Brain pericyte (primary cell): ENCODE measurements around the gene TRIM69.
"Not testable (repeated sequence)": the region's sequence is repeated elsewhere in the genome, so short reads cannot be mapped to it uniquely, and the experiment has no call there.

Source experiments
- DNase-seq: peaks from one replicate; pipeline ENCODE4 v3.0.0-alpha.2; 2012; ENCODE audit warnings: low read depth, low spot score

Gene TRIM69

DNA sequence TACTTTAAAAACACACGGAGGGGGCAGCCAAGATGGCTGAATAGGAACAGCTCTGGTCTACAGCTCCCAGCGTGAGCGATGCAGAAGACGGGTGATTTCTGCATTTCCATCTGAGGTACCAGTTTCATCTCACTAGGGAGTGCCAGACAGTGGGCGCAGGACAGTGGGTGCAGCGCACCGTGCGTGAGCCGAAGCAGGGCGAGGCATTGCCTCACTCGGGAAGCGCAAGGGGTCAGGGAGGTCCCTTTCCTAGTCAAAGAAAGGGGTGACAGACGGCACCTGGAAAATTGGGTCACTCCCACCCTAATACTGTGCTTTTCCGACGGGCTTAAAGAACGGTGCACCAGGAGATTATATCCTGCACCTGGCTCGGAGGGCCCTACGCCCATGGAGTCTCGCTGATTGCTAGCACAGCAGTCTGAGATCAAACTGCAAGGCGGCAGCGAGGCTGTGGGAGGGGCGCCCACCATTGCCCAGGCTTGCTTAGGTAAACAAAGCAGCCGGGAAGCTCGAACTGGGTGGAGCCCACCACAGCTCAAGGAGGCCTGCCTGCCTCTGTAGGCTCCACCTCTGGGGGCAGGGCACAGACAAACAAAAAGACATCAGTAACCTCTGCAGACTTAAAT is 3.0 kb downstream of the TRIM69 start:
- not testable (repeated sequence) for DNase-seq

GRCh38 chr15:44743454-44743853 is 7.1 kb downstream of the TRIM69 start:
- DNase-seq, result not testable (repeated sequence)

- no peak for DNase-seq
These were observed 17.0 kb downstream of the TRIM69 start for GRCh38 chr15:44753345-44753744.

DNA sequence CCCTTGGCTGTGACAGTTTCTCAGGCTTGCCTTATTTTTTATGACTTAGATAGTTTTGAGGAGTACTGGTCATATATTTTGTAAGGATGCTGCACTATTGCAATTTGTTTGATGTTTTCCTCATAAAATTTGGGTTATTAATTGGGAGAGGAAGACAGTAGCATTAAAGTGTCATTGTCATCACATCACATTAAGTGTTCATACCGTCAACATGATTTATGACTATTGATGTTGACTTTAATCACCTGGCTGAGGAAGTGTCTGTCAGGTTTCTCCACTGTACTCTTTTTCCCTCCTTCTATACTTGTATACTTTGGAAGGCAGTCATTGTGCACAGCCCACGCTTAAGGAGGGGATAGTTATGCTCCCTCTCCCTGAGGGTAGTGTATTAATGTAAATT is 26.9 kb downstream of the TRIM69 start:
- no peak for DNase-seq

DNA sequence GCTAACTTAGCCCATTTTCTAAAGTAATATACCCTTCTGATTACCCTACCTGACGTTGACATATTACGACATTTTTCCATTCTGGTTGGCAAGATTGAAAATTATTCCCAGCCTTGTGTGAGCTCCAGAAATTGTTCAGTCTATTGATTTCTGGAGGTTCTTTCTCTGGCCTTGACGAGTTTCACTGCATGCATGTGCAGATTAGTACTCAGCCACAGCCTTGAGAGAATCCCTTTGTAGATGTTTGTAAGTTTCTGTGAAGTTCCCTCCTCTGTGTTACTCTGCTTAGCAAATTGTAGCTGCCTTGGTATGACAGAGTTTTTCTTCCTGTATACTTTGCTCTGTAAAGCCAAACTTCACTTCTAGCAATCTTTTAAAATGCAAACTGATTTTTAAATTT is 27.5 kb downstream of the TRIM69 start:
- DNase-seq, result no peak

DNA sequence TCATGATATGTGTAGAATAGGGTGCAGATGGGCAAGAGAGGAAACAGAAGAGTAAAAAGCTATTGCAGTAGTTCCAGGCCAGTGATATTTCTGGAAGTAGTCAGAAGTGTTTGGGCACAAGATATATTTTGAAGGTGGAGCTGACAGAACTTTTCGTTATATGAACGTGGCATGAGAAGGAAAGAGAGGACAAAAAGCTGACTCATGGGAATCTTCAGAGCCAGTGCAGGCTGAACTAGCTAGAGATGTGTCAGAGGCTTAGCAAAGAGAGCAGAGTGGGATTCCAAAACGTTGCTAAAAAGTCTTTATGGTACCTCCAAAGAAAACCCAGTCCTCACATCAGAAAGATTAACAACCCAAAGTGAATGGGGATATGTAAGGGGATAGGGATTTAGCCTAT is 28.7 kb downstream of the TRIM69 start:
- no peak for DNase-seq

DNA sequence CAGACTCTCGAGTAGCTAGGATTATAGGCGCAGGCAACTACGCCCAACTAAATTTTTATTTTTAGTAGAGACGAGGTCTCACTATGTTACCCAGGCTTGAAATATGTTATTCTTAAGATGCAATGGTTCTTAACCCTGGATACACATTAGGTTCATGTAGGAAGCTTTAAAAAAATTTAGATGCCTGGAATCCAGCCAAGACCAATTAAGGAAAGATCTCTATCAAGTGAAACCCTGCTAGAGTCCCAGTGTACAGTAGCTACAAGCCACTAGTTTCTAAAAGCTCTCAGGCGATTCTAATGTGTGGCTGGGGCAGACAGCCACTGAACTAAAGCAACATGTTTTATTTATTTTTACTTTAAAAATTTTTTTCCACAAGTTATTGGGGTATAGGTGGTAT is 33.2 kb downstream of the TRIM69 start:
- no peak for DNase-seq

GRCh38 chr15:44770715-44771114 is 34.4 kb downstream of the TRIM69 start:
- not testable (repeated sequence) for DNase-seq

GRCh38 chr15:44775953-44776352 is 39.6 kb downstream of the TRIM69 start:
- no peak for DNase-seq

GRCh38 chr15:44779761-44780160 is 43.4 kb downstream of the TRIM69 start:
- no peak for DNase-seq

- peak; percentile 21 for DNase-seq
These were observed 44.3 kb downstream of the TRIM69 start for GRCh38 chr15:44780608-44781007.

DNA sequence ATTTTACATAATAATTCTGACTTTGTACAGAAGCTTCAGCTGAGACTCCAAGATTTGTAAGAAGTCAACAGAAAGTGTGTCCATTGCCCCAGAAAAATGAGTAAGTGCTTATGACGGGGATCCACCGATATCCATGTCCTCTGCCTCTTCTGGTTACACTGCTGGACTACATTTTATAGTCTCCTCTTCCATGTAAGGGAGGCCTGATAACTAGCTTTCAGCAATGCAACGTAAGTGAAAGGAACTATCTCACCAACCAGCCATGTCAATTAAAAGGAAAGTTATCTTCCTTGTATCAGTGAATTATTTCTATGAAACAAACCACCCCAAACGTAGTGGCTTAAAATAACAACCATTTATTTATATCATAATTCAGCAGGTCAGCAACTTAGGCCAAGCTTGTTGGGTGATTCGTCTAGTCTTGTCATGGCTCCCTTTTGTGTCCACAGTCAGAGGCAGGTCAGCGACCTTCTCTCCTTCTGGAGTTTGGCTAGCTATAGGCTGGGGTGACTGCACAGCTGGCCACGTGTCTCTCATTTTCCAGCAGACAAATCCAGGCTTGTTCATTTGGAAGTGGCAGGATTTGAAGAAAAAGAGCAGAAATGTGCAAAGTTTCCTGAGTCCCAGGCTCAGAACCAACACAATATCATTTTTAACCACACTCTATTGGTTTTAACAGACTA is 44.9 kb downstream of the TRIM69 start:
- DNase-seq, result no peak

- DNase-seq, result no peak
These were observed 46.2 kb downstream of the TRIM69 start for GRCh38 chr15:44782516-44782915.

- not testable (repeated sequence) for DNase-seq
These were observed 48.6 kb downstream of the TRIM69 start for GRCh38 chr15:44784918-44785274.

DNA sequence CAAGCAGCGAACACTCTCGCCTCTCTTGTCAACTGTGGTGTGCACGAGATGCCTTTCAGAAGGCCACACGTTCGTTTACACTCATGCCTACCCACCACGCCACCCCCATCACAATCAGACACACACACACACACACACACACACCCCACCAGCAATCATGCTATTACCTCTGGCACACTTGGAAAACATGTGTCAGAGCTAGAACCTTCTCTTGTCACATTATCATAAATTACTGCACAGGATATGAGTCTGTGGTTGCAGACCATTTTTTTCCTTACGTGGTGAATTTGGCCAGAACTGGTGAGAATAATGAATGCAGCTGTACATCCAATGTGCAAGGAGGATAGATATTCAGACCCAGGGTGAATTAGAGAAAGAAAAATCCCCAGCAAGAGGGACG is 52.4 kb downstream of the TRIM69 start:
- DNase-seq, result no peak

DNA sequence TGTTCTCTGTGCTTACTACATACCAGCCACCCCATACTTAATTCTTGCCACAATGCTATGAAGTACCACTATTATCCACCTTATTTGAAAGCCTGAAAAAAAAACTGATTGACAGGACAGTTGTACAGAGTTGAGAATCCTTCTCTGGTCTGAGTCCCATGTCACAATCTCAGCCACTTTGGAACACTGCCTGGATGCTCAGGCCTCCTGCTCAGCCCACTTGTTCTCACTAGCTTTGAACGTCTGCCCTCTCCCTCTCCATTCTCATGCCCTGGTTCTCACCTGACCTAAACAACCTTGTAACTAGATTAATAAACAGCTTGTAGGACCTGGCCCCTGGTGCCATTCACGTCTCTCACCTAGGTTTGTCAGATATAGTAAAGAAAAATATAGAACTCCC is 53.9 kb downstream of the TRIM69 start:
- no peak for DNase-seq

DNA sequence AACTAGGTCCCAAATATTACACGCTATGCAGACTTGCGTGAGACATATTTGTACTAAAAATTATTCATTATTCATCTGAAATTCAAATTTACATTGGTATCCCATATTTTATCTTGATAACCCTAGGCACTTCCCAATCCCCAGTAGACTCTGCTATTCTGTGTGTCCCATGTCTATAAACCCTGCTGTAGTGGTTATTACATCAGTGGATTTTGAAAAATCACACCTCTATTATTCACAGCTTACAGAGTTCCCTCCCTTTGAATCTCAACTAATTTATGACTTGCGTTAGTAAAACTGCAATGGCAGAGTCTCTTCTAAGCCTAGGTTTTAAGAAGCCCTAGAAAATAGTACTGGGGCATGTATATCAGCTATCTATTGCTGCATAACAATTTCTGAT is 54.3 kb downstream of the TRIM69 start:
- DNase-seq, result no peak

GRCh38 chr15:44792715-44793114 is 56.4 kb downstream of the TRIM69 start:
- no peak for DNase-seq

GRCh38 chr15:44794072-44794471 is 57.7 kb downstream of the TRIM69 start:
- DNase-seq, result no peak

- DNase-seq, result no peak
These were observed 60.2 kb downstream of the TRIM69 start for GRCh38 chr15:44796508-44796907.

DNA sequence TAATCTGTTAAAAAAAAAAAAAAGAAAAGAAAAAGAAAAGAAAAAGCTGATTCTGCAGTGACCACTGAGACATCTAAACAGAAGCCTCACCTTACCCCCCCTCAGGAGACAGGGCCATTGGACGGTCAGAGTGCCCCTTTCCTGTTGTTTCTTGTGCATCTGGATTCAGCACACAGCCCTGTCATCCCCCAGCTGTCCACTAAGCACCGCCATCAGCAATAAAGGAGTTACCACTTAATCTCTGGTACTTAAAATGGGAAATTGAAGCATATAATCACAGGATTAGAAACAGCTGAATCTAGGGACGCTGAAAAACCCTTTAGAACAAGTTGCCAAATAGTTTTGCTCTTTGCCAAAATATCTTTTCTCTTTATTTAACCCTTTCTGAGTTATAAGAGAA is 62.5 kb downstream of the TRIM69 start:
- DNase-seq, result no peak

DNA sequence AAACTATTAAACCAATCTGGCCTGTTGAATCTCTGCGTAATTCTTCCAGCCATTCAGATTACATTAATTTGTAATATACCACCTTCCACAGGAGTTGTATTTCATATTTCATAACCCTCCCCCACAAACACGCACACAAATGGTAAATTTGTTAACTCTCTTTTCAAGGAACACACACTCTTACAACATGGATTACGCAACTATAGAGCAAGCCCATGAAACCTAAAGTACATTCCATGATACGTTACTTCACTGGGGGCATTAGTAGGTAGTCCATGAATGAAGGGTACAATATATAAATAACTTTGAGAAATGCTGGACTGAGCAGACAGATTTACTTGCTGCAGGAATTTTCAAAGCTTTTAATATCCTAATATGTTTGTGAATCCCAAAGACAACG is 65.0 kb downstream of the TRIM69 start:
- no peak for DNase-seq

DNA sequence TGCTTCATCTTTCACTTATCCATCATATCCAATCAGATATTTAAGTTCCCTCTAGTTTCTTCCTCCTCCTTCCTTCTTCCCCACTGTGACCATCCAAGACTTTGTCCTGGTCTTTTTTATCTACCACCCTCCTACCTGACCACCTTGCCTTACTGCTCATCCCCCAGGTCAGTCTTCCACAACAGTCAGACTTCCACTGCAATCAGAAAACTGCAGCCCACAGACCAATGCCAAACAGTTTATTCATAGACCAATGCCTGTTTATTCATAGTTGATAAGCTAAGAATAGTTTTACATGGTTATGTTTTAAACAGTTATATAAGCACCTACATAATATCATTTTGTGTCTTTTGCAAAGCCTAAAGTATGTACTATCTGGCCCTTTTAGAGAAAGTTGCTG is 65.5 kb downstream of the TRIM69 start:
- no peak for DNase-seq

DNA sequence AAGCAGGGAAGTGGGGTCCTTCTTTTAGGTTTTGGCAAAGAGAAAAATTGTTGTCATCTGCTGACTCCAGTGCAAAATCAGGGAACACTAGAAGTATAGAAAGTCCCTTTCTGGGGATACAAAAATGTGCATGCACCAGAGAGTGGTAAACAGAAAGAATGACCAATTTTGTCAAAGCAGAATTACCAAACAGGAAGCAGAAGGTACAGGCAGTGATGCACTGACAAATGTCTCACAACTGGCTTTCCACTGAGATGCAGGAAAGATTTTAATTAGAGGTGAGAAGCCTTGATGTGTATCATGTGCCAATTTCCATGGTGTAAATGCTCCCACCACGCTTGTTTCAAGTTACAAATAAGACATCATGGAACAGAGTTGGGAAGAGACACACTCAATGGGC is 66.0 kb downstream of the TRIM69 start:
- DNase-seq, result no peak
